HepG2 (cell line): ENCODE measurements around the gene MYO16. TPM values are rescaled to one million over a fixed set of nuclear protein-coding genes. Genes with fewer than 3 reads are reported as not detected.
A peak's percentile ranks its signal among the peaks of the same experiment; 100 is the strongest.

ENCODE experiments used
- ATAC-seq: fragments of 200-7000 bp; cut with Tn5 transposase; 3 replicates; pipeline ENCODE4 v1.9.1; 2020; ENCODE audit warnings: mild to moderate bottlenecking, moderate library complexity
- BruUV-seq: library from RNA; stranded (reverse); fragments of 400-500 nt; replicated peaks from 2 replicates; lab custom pipeline; 2021; lab: Mats Ljungman, UMichigan
- CTCF ChIA-PET: fragments of 300-600 bp; formaldehyde crosslinking; extraction: SDS; loops from one replicate; lab custom pipeline; 2021; ENCODE audit warnings: low total read pairs, inconsistent platforms, low intra/inter-chr PET ratio; lab: Yijun Ruan, JAX
- POLR2A ChIA-PET: fragments of 350-600 bp; sonication (Branson Sonifier 250); formaldehyde crosslinking; loops from one replicate; lab custom pipeline; 2020; ENCODE audit warnings: antibody characterized with exemption, inconsistent platforms; lab: Yijun Ruan, JAX
- DNase-seq: peaks from one replicate; pipeline ENCODE4 v3.0.0-alpha.2; 2015; ENCODE audit warnings: low spot score
- FAIRE-seq: peaks from 3 replicates; lab custom pipeline; 2011; peaks lifted over from hg19 to GRCh38; lab: Jason Lieb, UNC
- H2AFZ ChIP-seq: one replicate; pipeline ENCODE4 v1.6.1; 2011; ENCODE audit warnings: low read length, inconsistent platforms
- H3K27ac ChIP-seq: fragments of 300-600 bp; 3 replicates; pipeline ENCODE4 v1.8.0; 2011; ENCODE audit warnings: mixed run types, mild to moderate bottlenecking, mixed read lengths, low read length, inconsistent platforms; ENCODE audit not compliant: insufficient read depth; ENCODE audit errors: extremely low read length
- H3K27me3 ChIP-seq, 2 experiments: fragments of 200-600 bp in 1 of 2; 2 replicates in 1 of 2; 3 replicates in 1 of 2; pipeline versions ENCODE4 v1.6.0 to v1.8.0; 2011; ENCODE audit warnings: low read length in 2 of 2, mild to moderate bottlenecking in 2 of 2, moderate library complexity in 2 of 2, inconsistent platforms in 1 of 2; ENCODE audit not compliant: insufficient read depth in 2 of 2, control insufficient read depth in 1 of 2
- H3K36me3 ChIP-seq, 2 experiments: fragments of 200-600 bp in 1 of 2; replicated peaks in 1 of 2; 2 replicates in 1 of 2; 3 replicates in 1 of 2; pipeline versions ENCODE4 v1.5.1 to v1.8.0; 2011; ENCODE audit warnings: low read length in 2 of 2, inconsistent platforms in 1 of 2; ENCODE audit not compliant: insufficient read depth in 2 of 2, control insufficient read depth in 1 of 2
- H3K4me1 ChIP-seq: 2 replicates; pipeline ENCODE4 v1.5.1; 2012; ENCODE audit warnings: low read length, inconsistent platforms; ENCODE audit not compliant: insufficient read depth
- H3K4me2 ChIP-seq: 2 replicates; pipeline ENCODE4 v1.6.0; 2011; ENCODE audit warnings: low read depth, low read length, inconsistent platforms
- H3K4me3 ChIP-seq, 3 experiments: fragments of 200-600 bp in 1 of 3; sonication (generic), shearing (Covaris generic) in 1 of 3; replicated peaks in 1 of 3; 2 replicates each; pipeline ENCODE4 v1.5.1; 2011 to 2016; ENCODE audit warnings: low read length in 3 of 3, inconsistent platforms in 2 of 3, low read depth in 2 of 3, mild to moderate bottlenecking in 2 of 3, control low read depth in 1 of 3, mixed read lengths in 1 of 3; ENCODE audit not compliant: insufficient read depth in 1 of 3
- H3K79me2 ChIP-seq: one replicate; pipeline ENCODE4 v1.6.1; 2011; ENCODE audit warnings: low read length, inconsistent platforms; ENCODE audit not compliant: insufficient read depth
- H3K9ac ChIP-seq: 2 replicates; pipeline ENCODE4 v1.6.0; 2011; ENCODE audit warnings: mild to moderate bottlenecking, low read depth, low read length, inconsistent platforms; ENCODE audit not compliant: insufficient read depth
- H3K9me3 ChIP-seq: 2 replicates; pipeline ENCODE4 v1.5.1; 2012; ENCODE audit warnings: mild to moderate bottlenecking, low read length
- H4K20me1 ChIP-seq: 2 replicates; pipeline ENCODE4 v1.6.0; 2011; ENCODE audit warnings: inconsistent platforms, mild to moderate bottlenecking, low read length, moderate library complexity; ENCODE audit not compliant: insufficient read depth
- ARID5B ChIP-seq: IDR thresholded peaks from 2 replicates; pipeline ENCODE4 v1.4.0; 2020; ENCODE audit warnings: mild to moderate bottlenecking, missing genetic modification reagents
- BORCS8-MEF2B ChIP-seq: sonication (generic); formaldehyde crosslinking; IDR thresholded peaks from 2 replicates; pipeline ENCODE4 v1.8.0; 2022; ENCODE audit warnings: mild to moderate bottlenecking, missing genetic modification reagents
- DPF2 ChIP-seq: sonication (generic); formaldehyde crosslinking; IDR thresholded peaks from 2 replicates; pipeline ENCODE4 v1.4.0; 2020; ENCODE audit warnings: mild to moderate bottlenecking, low read depth, missing genetic modification reagents, borderline replicate concordance
- ZNF124 ChIP-seq: sonication (generic); formaldehyde crosslinking; IDR thresholded peaks from 2 replicates; pipeline ENCODE4 v1.4.0; 2020; ENCODE audit warnings: missing genetic modification reagents
- WGBS: methylation state at CpG from one replicate; pipeline ENCODE4 v1.1.6; 2017; ENCODE audit warnings: low lambda C conversion rate; 5-methylcytosine and 5-hydroxymethylcytosine counted together
- in situ Hi-C: cut with HindIII; loops from 2 replicates; pipeline ENCODE4 v1.10.0; 2017; ENCODE audit warnings: low pct_unique_long_range_greater_than_20kb; ENCODE audit not compliant: extremely low pct_ligation_motif_present
- intact Hi-C: fragments of 100-400 bp; cut with micrococcal nuclease; formaldehyde crosslinking; loops from one replicate; pipeline ENCODE4 v1.10.0; 2022; ENCODE audit not compliant: unreplicated experiment
- polyA plus RNA-seq, 8 experiments: library from polyadenylated mRNA; depleted of rRNA in 3 of 8; stranded (reverse) in 7 of 8; unstranded in 1 of 8; fragments of >200 nt; fragmentation: Illumina TruSeq in 4 of 8; extraction: Trizol in 4 of 8; gene quantifications; 2 replicates each; pipeline versions ENCODE4 v1.2.1 to v1.2.3, GENCODE V29; 2011 to 2016; ENCODE audit warnings: low read depth in 4 of 8, missing spikeins in 1 of 8, mixed read lengths in 1 of 8; ENCODE audit not compliant: insufficient read depth in 1 of 8
- total RNA-seq, 5 experiments: library from RNA; depleted of rRNA; stranded (reverse); fragments of >200 nt; fragmentation: Illumina TruSeq; extraction: Trizol; gene quantifications; 2 replicates each; pipeline ENCODE4 v1.2.3, GENCODE V29; 2016; ENCODE audit warnings: low read depth in 1 of 5
- TF ChIP-seq, protein P1 (sequence below): IDR thresholded peaks from 2 replicates; pipeline ENCODE4 v1.6.1; 2018; ENCODE audit warnings: missing genetic modification reagents

The MYO16 gene
- total and polyA plus RNA-seq, 2 of the 13 experiments (the other 11 are each of a cell fraction or from before 2014, with no cell fraction given), result not detected

- no peak for TF ChIP-seq BORCS8-MEF2B (CRISPR knock-in tag)
- Histone ChIP-seq H3K4me3 (no peak overlapping the region), H2AFZ (no peak overlapping the region), H3K4me1 (no peaks in the 10 kb centered on the region), H3K36me3 (no peaks in the 10 kb centered on the region), H3K79me2 (no peaks in the 10 kb centered on the region), H3K9ac (no peak overlapping the region), H3K27ac (no peak overlapping the region), H3K27me3 (no peaks in the 10 kb centered on the region), H3K9me3 (peaks cover 20% of the 10 kb centered on the region), H4K20me1 (no peaks in the 10 kb centered on the region), H3K4me2 (no peak overlapping the region)
- BruUV-seq, result no TSS peak
- in situ Hi-C loops (no loop called here), intact Hi-C loops (no loop called here)
- POLR2A ChIA-PET, result no interaction called here
- WGBS, result 0% methylated on average over 1 of the region's 2 CpGs
- CTCF ChIA-PET, result no interaction called here
- DNase-seq (no peak), ATAC-seq (no peak), FAIRE-seq (no peak)
Observed at GRCh38 chr13:109136873-109137272, 507.5 kb downstream of the MYO16 start.

- Histone ChIP-seq H2AFZ (no peak overlapping the region), H3K4me2 (no peak overlapping the region), H3K79me2 (no peaks in the 10 kb centered on the region), H3K4me1 (no peaks in the 10 kb centered on the region), H3K9ac (no peak overlapping the region), H3K4me3 (no peak overlapping the region), H3K27me3 (no peaks in the 10 kb centered on the region), H3K36me3 (no peaks in the 10 kb centered on the region), H3K9me3 (peaks cover 20% of the 10 kb centered on the region), H4K20me1 (no peaks in the 10 kb centered on the region)
- WGBS, result 61% methylated on average over 9 of the region's 9 CpGs
- ATAC-seq (no peak), FAIRE-seq (no peak), DNase-seq (no peak)
- BruUV-seq, result no TSS peak
- in situ Hi-C loops, result no loop called here
- CTCF ChIA-PET, result no interaction called here
- TF ChIP-seq ZNF124 (CRISPR knock-in tag) (peak; percentile 97), DPF2 (CRISPR knock-in tag) (no peak), ARID5B (no peak)
- TF ChIP-seq, protein P1, sequence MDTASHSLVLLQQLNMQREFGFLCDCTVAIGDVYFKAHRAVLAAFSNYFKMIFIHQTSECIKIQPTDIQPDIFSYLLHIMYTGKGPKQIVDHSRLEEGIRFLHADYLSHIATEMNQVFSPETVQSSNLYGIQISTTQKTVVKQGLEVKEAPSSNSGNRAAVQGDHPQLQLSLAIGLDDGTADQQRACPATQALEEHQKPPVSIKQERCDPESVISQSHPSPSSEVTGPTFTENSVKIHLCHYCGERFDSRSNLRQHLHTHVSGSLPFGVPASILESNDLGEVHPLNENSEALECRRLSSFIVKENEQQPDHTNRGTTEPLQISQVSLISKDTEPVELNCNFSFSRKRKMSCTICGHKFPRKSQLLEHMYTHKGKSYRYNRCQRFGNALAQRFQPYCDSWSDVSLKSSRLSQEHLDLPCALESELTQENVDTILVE (CRISPR knock-in tag), result no peak
- TF ChIP-seq, all 625 proteins: peak for 1
- no peak overlapping the region for H3K27ac ChIP-seq
- intact Hi-C loops, result no loop called here
- POLR2A ChIA-PET, result no interaction called here
Observed at GRCh38 chr13:109139346-109139745, 509.9 kb downstream of the MYO16 start.
